Keratinocyte (primary cell): ENCODE results near the gene SIGLEC7. TPM values are rescaled to one million over a fixed set of nuclear protein-coding genes. Genes with fewer than 3 reads are reported as not detected.

ENCODE experiments used
- DNase-seq: peaks from one replicate; pipeline ENCODE4 v3.0.0-alpha.2; 2011; ENCODE audit warnings: low read depth, missing footprints, low spot score
- FAIRE-seq: peaks from 2 replicates; lab custom pipeline; 2011; peaks lifted over from hg19 to GRCh38; lab: Jason Lieb, UNC
- H2AFZ ChIP-seq: 2 replicates; pipeline ENCODE4 v1.6.0; 2012; ENCODE audit warnings: low read length, control low read depth, inconsistent platforms; ENCODE audit not compliant: control insufficient read depth
- H3K27ac ChIP-seq: 2 replicates; pipeline ENCODE4 v1.5.1; 2011; ENCODE audit warnings: low read length; ENCODE audit not compliant: control insufficient read depth, insufficient read depth
- H3K27me3 ChIP-seq: 3 replicates; pipeline ENCODE4 v1.6.0; 2011; ENCODE audit warnings: low read length; ENCODE audit not compliant: control insufficient read depth, insufficient read depth; ENCODE audit errors: extremely low read depth
- H3K36me3 ChIP-seq, 2 experiments: 2 replicates in 1 of 2; 3 replicates in 1 of 2; pipeline ENCODE4 v1.5.1; 2011; ENCODE audit warnings: low read length in 2 of 2, mild to moderate bottlenecking in 1 of 2; ENCODE audit not compliant: control insufficient read depth in 2 of 2, insufficient read depth in 2 of 2; ENCODE audit errors: extremely low read depth in 1 of 2
- H3K4me1 ChIP-seq: 3 replicates; pipeline ENCODE4 v1.5.1; 2011; ENCODE audit warnings: low read length; ENCODE audit not compliant: control insufficient read depth, insufficient read depth; ENCODE audit errors: extremely low read depth
- H3K4me2 ChIP-seq: 3 replicates; pipeline ENCODE4 v1.6.0; 2011; ENCODE audit warnings: low read depth, low read length; ENCODE audit not compliant: control insufficient read depth, insufficient read depth; ENCODE audit errors: extremely low read depth
- H3K4me3 ChIP-seq, 3 experiments: fragments of 200-600 bp in 1 of 3; sonication (generic) in 1 of 3; 2 replicates in 2 of 3; 3 replicates in 1 of 3; pipeline ENCODE4 v1.5.1; 2011 to 2016; ENCODE audit warnings: low read length in 3 of 3, mild to moderate bottlenecking in 3 of 3, control low read depth in 2 of 3, inconsistent platforms in 1 of 3, low read depth in 1 of 3, mixed read lengths in 1 of 3, mixed run types in 1 of 3, moderate library complexity in 1 of 3; ENCODE audit not compliant: control insufficient read depth in 2 of 3, insufficient read depth in 2 of 3; ENCODE audit errors: extremely low read depth in 1 of 3
- H3K79me2 ChIP-seq: 2 replicates; pipeline ENCODE4 v1.6.0; 2012; ENCODE audit warnings: low read length; ENCODE audit not compliant: control insufficient read depth, insufficient read depth
- H3K9ac ChIP-seq: 3 replicates; pipeline ENCODE4 v1.6.0; 2011; ENCODE audit warnings: low read length; ENCODE audit not compliant: control insufficient read depth, insufficient read depth; ENCODE audit errors: extremely low read depth
- H3K9me1 ChIP-seq: 3 replicates; pipeline ENCODE4 v1.6.0; 2011; ENCODE audit warnings: low read length; ENCODE audit not compliant: control insufficient read depth, insufficient read depth; ENCODE audit errors: extremely low read depth
- H3K9me3 ChIP-seq: 2 replicates; pipeline ENCODE4 v1.5.1; 2012; ENCODE audit warnings: low read depth, low read length; ENCODE audit not compliant: control insufficient read depth
- H4K20me1 ChIP-seq: 3 replicates; pipeline ENCODE4 v1.6.0; 2011; ENCODE audit warnings: low read length; ENCODE audit not compliant: control insufficient read depth, insufficient read depth; ENCODE audit errors: extremely low read depth
- EZH2 ChIP-seq: IDR thresholded peaks from one replicate; pipeline ENCODE4 v1.6.1; 2012; ENCODE audit warnings: inconsistent platforms, mild to moderate bottlenecking, low read length, moderate library complexity
- dilution Hi-C: fragments of 300-500 bp; cut with MboI; formaldehyde crosslinking; loops from one replicate; pipeline ENCODE4 v1.7.0; 2020; ENCODE audit warnings: low sequenced_read_pairs; ENCODE audit not compliant: extremely low pct_ligation_motif_present
- polyA plus RNA-seq, 5 experiments: library from polyadenylated mRNA; depleted of rRNA in 3 of 5; stranded (reverse) in 3 of 5; stranded (forward) in 1 of 5; unstranded in 1 of 5; fragments of >200 nt; gene quantifications; 1 replicate in 1 of 5; 2 replicates in 3 of 5; 3 replicates in 1 of 5; pipeline versions ENCODE4 v1.2.1 to v1.2.3, GENCODE V29; 2011 to 2012; ENCODE audit warnings: missing spikeins in 2 of 5, low read depth in 1 of 5, low replicate concordance in 1 of 5
- TF ChIP-seq, protein P1 (sequence below), 3 experiments: IDR thresholded peaks in 1 of 3; conservative IDR thresholded peaks in 1 of 3; optimal IDR thresholded peaks in 1 of 3; 2 replicates in 2 of 3; 3 replicates in 1 of 3; pipeline versions ENCODE3 to v1.5.1; 2011; ENCODE audit warnings: low read length in 3 of 3, mild to moderate bottlenecking in 3 of 3, moderate library complexity in 2 of 3, control low read depth in 1 of 3, inconsistent platforms in 1 of 3; ENCODE audit not compliant: insufficient read depth in 2 of 3; ENCODE audit errors: extremely low read depth in 1 of 3

The SIGLEC7 gene
- polyA plus RNA-seq, 1 donor (not counting 4 experiments of a cell fraction or from before 2014, with no cell fraction given) = not detected

DNA sequence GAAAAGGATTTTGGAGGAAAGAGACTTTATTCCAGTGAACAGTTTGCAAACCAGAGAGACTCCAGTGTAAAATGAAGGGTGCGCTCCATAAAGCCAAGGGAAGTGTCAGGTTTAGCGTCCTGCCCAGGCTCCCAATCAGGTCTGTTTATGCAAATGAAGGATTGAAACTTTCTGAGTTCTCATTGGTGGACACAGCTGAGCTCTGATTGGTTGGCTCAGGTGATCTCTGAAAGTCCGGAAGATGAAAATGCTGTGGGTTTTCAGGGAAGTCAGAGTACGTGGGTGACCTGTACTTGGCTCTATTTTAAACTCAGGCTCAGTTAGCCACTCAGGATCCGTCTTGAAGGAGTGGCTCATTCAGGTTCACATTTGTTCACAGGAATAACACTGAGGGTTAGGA is 54.1 kb downstream of the SIGLEC7 start:
- H3K79me2 ChIP-seq = no peaks in the 10 kb centered on the region
- no peak for TF ChIP-seq EZH2
- TF ChIP-seq, protein P1, sequence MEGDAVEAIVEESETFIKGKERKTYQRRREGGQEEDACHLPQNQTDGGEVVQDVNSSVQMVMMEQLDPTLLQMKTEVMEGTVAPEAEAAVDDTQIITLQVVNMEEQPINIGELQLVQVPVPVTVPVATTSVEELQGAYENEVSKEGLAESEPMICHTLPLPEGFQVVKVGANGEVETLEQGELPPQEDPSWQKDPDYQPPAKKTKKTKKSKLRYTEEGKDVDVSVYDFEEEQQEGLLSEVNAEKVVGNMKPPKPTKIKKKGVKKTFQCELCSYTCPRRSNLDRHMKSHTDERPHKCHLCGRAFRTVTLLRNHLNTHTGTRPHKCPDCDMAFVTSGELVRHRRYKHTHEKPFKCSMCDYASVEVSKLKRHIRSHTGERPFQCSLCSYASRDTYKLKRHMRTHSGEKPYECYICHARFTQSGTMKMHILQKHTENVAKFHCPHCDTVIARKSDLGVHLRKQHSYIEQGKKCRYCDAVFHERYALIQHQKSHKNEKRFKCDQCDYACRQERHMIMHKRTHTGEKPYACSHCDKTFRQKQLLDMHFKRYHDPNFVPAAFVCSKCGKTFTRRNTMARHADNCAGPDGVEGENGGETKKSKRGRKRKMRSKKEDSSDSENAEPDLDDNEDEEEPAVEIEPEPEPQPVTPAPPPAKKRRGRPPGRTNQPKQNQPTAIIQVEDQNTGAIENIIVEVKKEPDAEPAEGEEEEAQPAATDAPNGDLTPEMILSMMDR (optimal IDR thresholded peaks at IDR 0.05 in 1 of 3, IDR thresholded peaks at IDR 0.05 in 1 of 3, conservative IDR thresholded peaks at IDR 0.05 in 1 of 3; ENCODE audit: extremely low read depth in 1 of 3, insufficient read depth in 2 of 3, low read length in 3 of 3) = no peak
- no peak for DNase-seq
- no peak overlapping the region for H3K4me3 ChIP-seq
- H3K4me2 ChIP-seq = no peak overlapping the region
- no peak for FAIRE-seq
- H2AFZ ChIP-seq = no peak overlapping the region
- H3K36me3 ChIP-seq = no peaks in the 10 kb centered on the region
- H3K9me3 ChIP-seq = no peaks in the 10 kb centered on the region
- dilution Hi-C loops = no loop called here
- no peaks in the 10 kb centered on the region for H3K9me1 ChIP-seq
- H3K9ac ChIP-seq = no peak overlapping the region
- no peaks in the 10 kb centered on the region for H4K20me1 ChIP-seq
- peaks cover 4% of the 10 kb centered on the region for H3K4me1 ChIP-seq
- H3K27me3 ChIP-seq = no peaks in the 10 kb centered on the region
- no peak overlapping the region for H3K27ac ChIP-seq

DNA sequence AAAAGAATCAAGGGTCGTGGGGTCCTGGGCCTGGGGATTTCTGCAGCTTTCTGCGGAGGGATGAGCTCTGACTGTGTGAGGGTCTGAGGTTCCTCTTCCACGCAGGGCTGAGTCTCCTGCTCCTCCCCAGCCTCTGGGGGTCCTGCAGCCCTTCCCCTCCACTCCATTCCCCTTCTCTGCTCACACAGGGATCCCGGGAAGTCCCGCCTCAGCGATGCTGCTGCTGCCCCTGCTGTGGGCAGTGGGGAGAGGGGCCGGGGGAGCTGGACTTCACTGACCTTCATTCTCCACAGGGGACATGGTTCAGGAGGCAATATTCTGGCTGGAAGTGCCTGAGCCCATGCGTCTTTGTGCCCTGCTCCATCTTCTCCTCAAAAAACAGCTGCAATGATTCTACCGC is 56.5 kb downstream of the SIGLEC7 start:
- Histone ChIP-seq H3K36me3 (no peaks in the 10 kb centered on the region), H3K9ac (no peak overlapping the region), H3K4me1 (peaks cover 4% of the 10 kb centered on the region), H4K20me1 (no peaks in the 10 kb centered on the region), H3K4me3 (no peak overlapping the region), H3K9me3 (no peaks in the 10 kb centered on the region), H3K27me3 (no peaks in the 10 kb centered on the region), H3K4me2 (no peak overlapping the region), H3K9me1 (no peaks in the 10 kb centered on the region), H2AFZ (no peak overlapping the region), H3K79me2 (no peaks in the 10 kb centered on the region), H3K27ac (no peak overlapping the region)
- DNase-seq (no peak), FAIRE-seq (no peak)
- TF ChIP-seq, protein P1 (optimal IDR thresholded peaks at IDR 0.05 in 1 of 3, IDR thresholded peaks at IDR 0.05 in 1 of 3, conservative IDR thresholded peaks at IDR 0.05 in 1 of 3; ENCODE audit: extremely low read depth in 1 of 3, insufficient read depth in 2 of 3, low read length in 3 of 3) = no peak
- TF ChIP-seq EZH2 = no peak
- dilution Hi-C loops = no loop called here
